Natural killer cell (primary cell): ENCODE results near the gene NCEH1. TPM values are rescaled to one million over a fixed set of nuclear protein-coding genes. Genes with fewer than 3 reads are reported as not detected.
A peak's percentile ranks its signal among the peaks of the same experiment; 100 is the strongest.

Experiments used
- ATAC-seq, 3 donors: fragments of 150-1000 bp in 2 of 3; fragments of 200-7000 bp in 1 of 3; cut with Tn5 transposase; 1 replicate in 1 of 3; 2 replicates in 2 of 3; pipeline ENCODE4 v1.10.0; 2021; ENCODE audit warnings: mild to moderate bottlenecking in 2 of 3, moderate library complexity in 2 of 3
- DNase-seq, 2 donors: peaks; one replicate each; pipeline versions ENCODE4 v3.0.0 to v3.0.0-alpha.2; 2013 to 2021; ENCODE audit warnings: mixed read lengths in 1 of 2
- H3K27ac ChIP-seq: one replicate; pipeline ENCODE4 v1.5.1; 2013; ENCODE audit warnings: mild to moderate bottlenecking, low read length
- H3K27me3 ChIP-seq: one replicate; pipeline ENCODE4 v1.6.1; 2013; ENCODE audit warnings: low read length; ENCODE audit not compliant: control insufficient read depth, insufficient read depth
- H3K36me3 ChIP-seq: one replicate; pipeline ENCODE4 v1.6.1; 2013; ENCODE audit warnings: low read length; ENCODE audit not compliant: control insufficient read depth, insufficient read depth
- H3K4me1 ChIP-seq: one replicate; pipeline ENCODE4 v1.6.1; 2013; ENCODE audit warnings: low read length; ENCODE audit not compliant: control insufficient read depth, insufficient read depth
- H3K4me3 ChIP-seq: one replicate; pipeline ENCODE4 v1.5.1; 2013; ENCODE audit warnings: low read length
- H3K9me3 ChIP-seq: one replicate; pipeline ENCODE4 v1.6.1; 2013; ENCODE audit warnings: low read length; ENCODE audit not compliant: control insufficient read depth, insufficient read depth
- H3K27ac Mint-ChIP-seq, 2 donors: one replicate each; pipeline ENCODE4 v1.8.0; 2022; ENCODE audit warnings: mild to moderate bottlenecking in 2 of 2, mixed read lengths in 2 of 2, moderate library complexity in 1 of 2
- H3K27me3 Mint-ChIP-seq, 2 donors: one replicate each; pipeline ENCODE4 v1.8.0; 2022; ENCODE audit warnings: low read depth in 2 of 2, mixed read lengths in 2 of 2
- H3K36me3 Mint-ChIP-seq: one replicate; pipeline ENCODE4 v1.8.0; 2022; ENCODE audit warnings: mixed read lengths
- H3K4me1 Mint-ChIP-seq, 2 donors: one replicate each; pipeline ENCODE4 v1.8.0; 2022; ENCODE audit warnings: mixed read lengths in 2 of 2
- H3K4me3 Mint-ChIP-seq: one replicate; pipeline ENCODE4 v1.8.0; 2022; ENCODE audit warnings: mild to moderate bottlenecking, moderate library complexity, mixed read lengths
- H3K9me3 Mint-ChIP-seq, 2 donors: one replicate each; pipeline ENCODE4 v1.8.0; 2022; ENCODE audit warnings: mixed read lengths in 2 of 2
- CTCF ChIP-seq: fragments of 200-600 bp; IDR thresholded peaks from one replicate; pipeline ENCODE4 v1.8.0; 2022; ENCODE audit warnings: antibody characterized with exemption
- WGBS: methylation state at CpG from one replicate; pipeline ENCODE4 v1.1.7; 2013; ENCODE audit warnings: missing lambda C conversion rate; ENCODE audit not compliant: insufficient coverage; 5-methylcytosine and 5-hydroxymethylcytosine counted together
- intact Hi-C: fragments of 100-400 bp; cut with micrococcal nuclease; formaldehyde crosslinking; loops from one replicate; pipeline ENCODE4 v1.14.2; 2022
- total RNA-seq, 4 donors: library from RNA; stranded (reverse); fragments of 120-200 nt in 1 of 4; gene quantifications; one replicate each; pipeline versions ENCODE4 v1.2.3 to v1.2.4, GENCODE V29; 2013 to 2022

Gene NCEH1
- total RNA-seq, 3 donors from 2014 or later (not counting 1 experiment from before 2014, with no cell fraction given) = 3.5 to 6.8 (median 5.3) TPM

DNA sequence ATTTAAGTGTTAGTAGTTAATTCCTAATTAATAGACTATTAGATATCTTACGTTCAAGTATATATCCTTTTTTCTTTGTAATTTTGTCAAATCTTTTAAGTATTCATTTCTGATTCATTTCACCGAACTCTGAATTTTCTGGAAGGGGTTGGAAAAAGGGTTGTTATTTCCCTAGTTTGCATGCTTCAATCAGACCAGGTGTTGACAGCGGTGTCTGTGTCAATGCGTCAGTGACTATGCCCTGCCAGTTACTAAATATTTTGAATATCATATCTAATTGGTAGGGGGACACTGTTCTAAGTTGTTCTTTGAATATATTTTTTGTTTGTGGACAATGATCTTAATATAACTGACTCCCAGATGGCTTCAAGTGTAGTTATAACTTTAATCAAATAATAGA lies 124.9 kb downstream of the NCEH1 start:
- TF ChIP-seq CTCF = no peak
- DNase-seq (no peak), ATAC-seq (no peak)
- Histone ChIP-seq H3K4me3 (no peak overlapping the region), H3K36me3 (no peaks in the 10 kb centered on the region), H3K4me1 (peaks cover 4% of the 10 kb centered on the region), H3K9me3 (no peaks in the 10 kb centered on the region), H3K27ac (no peak overlapping the region), H3K27me3 (no peaks in the 10 kb centered on the region)
- Mint-ChIP-seq H3K4me1 (peaks cover 50 to 58% of the 10 kb centered on the region in 2 donors), H3K27me3 (no peaks in the 10 kb centered on the region), H3K4me3 (no peak overlapping the region), H3K27ac (peak overlapping the region in 1 of 2 donors; percentile 20), H3K9me3 (no peaks in the 10 kb centered on the region), H3K36me3 (no peaks in the 10 kb centered on the region)
- 80% methylated on average over 1 of the region's 4 CpGs for WGBS
- intact Hi-C loops = no loop called here

DNA sequence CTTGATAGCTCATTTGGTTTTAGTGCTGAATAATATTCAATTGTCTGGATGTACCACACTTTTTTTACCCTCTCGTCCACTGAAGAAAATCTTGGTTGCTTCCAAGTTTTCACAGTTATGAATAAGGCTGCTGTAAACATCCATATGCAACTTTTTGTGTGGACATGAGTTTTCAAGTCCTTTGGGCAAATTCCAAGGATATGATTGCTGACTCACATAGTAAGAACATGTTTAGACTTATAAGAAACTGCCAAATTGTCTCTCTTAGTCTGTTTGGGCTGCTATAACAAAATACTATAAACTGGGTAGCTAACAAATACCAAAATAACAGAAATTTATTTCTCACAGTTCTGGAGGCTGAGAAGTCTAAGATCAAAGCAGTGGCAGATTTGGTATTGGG lies 128.2 kb downstream of the NCEH1 start:
- peaks cover 27% of the 10 kb centered on the region for H3K4me1 ChIP-seq
- no peaks in the 10 kb centered on the region for H3K36me3 ChIP-seq
- Mint-ChIP-seq H3K4me3 (no peak overlapping the region), H3K27ac (peak overlapping the region in 1 of 2 donors; percentile 94), H3K36me3 (no peaks in the 10 kb centered on the region), H3K4me1 (peaks cover 72 to 75% of the 10 kb centered on the region in 2 donors), H3K9me3 (no peaks in the 10 kb centered on the region), H3K27me3 (no peaks in the 10 kb centered on the region)
- H3K4me3 ChIP-seq = no peak overlapping the region
- no peak overlapping the region for H3K27ac ChIP-seq
- DNase-seq = no peak
- 100% methylated on average over 1 of the region's 1 CpG for WGBS
- ATAC-seq = no peak
- no peaks in the 10 kb centered on the region for H3K9me3 ChIP-seq
- intact Hi-C loops = no loop called here
- no peak for TF ChIP-seq CTCF
- H3K27me3 ChIP-seq = no peaks in the 10 kb centered on the region

- H3K4me3 ChIP-seq = no peak overlapping the region
- H3K27me3 Mint-ChIP-seq = no peaks in the 10 kb centered on the region
- no peaks in the 10 kb centered on the region for H3K36me3 ChIP-seq
- peaks cover 79 to 80% of the 10 kb centered on the region in 2 donors for H3K4me1 Mint-ChIP-seq
- H3K9me3 ChIP-seq = no peaks in the 10 kb centered on the region
- H3K27me3 ChIP-seq = no peaks in the 10 kb centered on the region
- intact Hi-C loops = no loop called here
- no peaks in the 10 kb centered on the region for H3K36me3 Mint-ChIP-seq
- DNase-seq (no peak), ATAC-seq (no peak)
- peak overlapping the region; percentile 83 for H3K4me3 Mint-ChIP-seq
- H3K9me3 Mint-ChIP-seq = no peaks in the 10 kb centered on the region
- peak overlapping the region; percentile 71 to 94 for H3K27ac Mint-ChIP-seq
- TF ChIP-seq CTCF = no peak
- H3K27ac ChIP-seq = peak overlapping the region; percentile 37
- H3K4me1 ChIP-seq = peaks cover 32% of the 10 kb centered on the region
Measured at GRCh38 chr3:172581757-172582166, 129.1 kb downstream of the NCEH1 start.

- no peak for TF ChIP-seq CTCF
- DNase-seq (peak in 1 of 2 donors; percentile 20), ATAC-seq (peak; percentile 56 to 61 (median 57))
- H3K4me1 ChIP-seq = peaks cover 28% of the 10 kb centered on the region
- peak overlapping the region; percentile 83 for H3K4me3 Mint-ChIP-seq
- intact Hi-C loops = no loop called here
- H3K9me3 Mint-ChIP-seq = no peaks in the 10 kb centered on the region
- H3K36me3 Mint-ChIP-seq = no peaks in the 10 kb centered on the region
- no peaks in the 10 kb centered on the region for H3K27me3 Mint-ChIP-seq
- H3K27ac ChIP-seq = peak overlapping the region; percentile 63
- 96% methylated on average over 2 of the region's 3 CpGs for WGBS
- H3K36me3 ChIP-seq = no peaks in the 10 kb centered on the region
- H3K4me1 Mint-ChIP-seq = peaks cover 70 to 76% of the 10 kb centered on the region in 2 donors
- H3K27me3 ChIP-seq = no peaks in the 10 kb centered on the region
- no peak overlapping the region for H3K4me3 ChIP-seq
- H3K27ac Mint-ChIP-seq = peak overlapping the region; percentile 71 to 94
- H3K9me3 ChIP-seq = no peaks in the 10 kb centered on the region
Measured at GRCh38 chr3:172580680-172581401, 130.0 kb downstream of the NCEH1 start.
